GM21529 (cell line): Measurements from ENCODE around the gene ADAM15.

ENCODE experiments used
- ATAC-seq: cut with Tn5 transposase; IDR thresholded peaks from one replicate; pipeline ENCODE4 v1.9.1; 2021; ENCODE audit not compliant: unreplicated experiment

ADAM15 gene

DNA sequence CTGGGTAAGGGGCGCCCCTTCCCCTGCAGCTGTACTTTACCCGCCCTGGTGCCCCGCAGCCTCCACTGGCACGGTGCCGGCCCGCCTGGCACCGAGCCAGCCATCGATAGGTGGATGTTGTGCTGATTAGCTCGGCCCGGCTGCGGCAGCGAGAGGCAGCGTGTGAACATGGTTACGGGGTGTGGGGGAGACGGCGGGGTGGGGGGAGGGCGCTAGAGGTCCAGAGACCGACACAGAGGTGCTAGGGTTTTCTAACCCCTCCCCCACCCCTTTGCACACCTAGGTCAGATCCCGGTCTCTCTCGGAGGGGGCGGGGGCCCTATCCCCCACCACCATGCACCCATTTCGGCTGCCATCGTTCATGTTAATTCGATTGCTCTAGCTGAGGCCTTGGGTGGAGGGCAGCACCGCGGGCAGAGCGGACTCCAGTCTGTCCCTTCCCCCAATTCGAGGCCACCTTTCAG, 19.1 kb downstream of the ADAM15 start:
- no peak for ATAC-seq

DNA sequence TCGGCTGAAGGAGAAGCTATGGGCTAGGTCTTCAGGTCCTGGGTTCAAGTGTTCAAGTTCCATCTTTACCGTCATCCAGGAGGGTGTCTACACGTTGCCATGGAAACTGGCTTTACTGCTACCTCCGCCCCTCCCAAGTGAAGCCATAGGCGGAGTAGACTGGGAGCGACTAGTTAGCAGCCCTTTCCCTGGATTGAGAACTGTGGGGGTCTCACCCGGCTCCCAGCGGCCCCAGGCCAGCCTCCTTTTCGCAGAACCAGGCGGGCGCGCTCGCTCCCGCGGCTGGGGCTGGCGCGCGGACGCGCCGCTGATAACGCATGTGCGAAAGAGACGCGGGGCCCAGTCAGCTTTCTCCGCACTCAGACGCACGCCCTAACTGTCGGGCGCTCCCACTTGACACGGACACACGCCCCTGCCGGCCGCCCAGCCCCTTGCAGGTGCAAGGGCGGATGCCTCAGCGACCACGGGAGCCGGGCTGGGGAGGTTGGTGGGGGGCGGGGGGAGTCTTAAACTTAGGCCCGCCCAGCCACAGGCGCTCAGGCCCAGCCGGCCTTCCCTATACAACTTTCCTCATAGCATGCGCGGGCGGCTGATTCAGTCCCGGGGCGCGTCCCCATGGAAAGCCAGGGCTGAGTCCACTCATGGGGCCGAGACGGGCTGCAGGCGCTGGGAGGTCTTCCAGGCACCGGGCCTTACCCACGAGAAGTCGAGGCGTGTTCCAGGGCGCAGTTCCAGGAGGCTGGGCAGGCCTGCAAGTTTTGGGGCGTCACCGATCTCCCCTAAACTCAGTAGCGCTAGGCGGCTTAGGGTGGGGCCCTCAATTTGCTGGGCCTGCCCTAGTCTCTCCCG, 19.8 kb downstream of the ADAM15 start:
- ATAC-seq: peak; percentile 64

DNA sequence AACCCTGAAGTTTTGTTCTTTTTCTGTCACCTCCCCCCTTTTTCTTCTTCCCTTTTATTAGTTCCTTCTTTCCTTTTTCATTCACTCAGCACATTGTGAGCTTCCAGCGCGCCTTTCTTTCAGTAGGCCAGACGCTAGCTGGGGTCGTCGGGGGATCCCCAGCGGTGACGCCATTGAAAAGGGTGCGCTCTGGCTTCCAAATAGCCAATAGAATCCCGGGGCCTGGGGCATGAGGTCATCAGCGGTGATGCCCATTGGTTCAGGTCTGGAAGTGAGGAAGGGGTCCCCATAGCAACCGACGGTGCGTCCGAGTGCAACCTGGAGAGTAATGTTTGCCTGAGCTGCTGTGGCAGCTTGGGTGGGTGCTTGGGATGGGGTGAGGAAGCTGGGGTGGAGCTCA, 20.6 kb downstream of the ADAM15 start:
- no peak for ATAC-seq

DNA sequence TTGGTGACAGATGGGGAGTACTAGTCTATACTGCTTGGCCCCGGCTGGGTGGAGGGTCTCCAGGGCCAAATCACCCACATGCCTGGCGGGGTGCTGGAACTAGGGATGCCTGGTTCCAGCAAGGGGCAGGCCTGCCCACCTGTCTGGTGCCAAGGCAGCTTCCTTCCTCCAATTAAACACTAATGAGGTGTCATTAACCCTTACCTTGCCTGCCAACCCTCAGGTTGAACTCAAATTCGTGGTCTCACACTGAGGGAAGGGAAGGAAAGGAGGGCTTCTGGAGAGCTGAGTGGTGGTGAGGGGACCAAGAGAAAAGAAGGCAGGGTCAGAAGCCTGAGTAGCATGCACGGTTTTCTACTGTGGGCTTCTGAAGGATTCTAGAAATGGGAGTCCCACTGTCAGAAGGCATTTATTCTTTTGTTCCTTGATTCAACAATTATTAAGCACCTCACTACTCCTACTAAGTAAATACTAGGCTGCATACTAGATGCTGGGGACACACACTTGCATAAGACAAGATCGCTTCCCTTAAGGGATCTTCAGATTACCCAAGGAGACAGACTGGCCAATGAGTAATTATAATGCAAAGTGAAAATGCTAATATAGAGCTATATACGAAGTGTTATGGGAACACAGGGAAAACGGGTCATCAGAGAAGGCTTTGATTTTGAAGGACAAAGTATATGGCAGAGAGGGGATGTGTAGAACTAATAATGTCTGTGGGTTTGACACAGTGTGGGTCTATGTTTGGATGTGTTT, 21.6 kb downstream of the ADAM15 start:
- no peak for ATAC-seq

DNA sequence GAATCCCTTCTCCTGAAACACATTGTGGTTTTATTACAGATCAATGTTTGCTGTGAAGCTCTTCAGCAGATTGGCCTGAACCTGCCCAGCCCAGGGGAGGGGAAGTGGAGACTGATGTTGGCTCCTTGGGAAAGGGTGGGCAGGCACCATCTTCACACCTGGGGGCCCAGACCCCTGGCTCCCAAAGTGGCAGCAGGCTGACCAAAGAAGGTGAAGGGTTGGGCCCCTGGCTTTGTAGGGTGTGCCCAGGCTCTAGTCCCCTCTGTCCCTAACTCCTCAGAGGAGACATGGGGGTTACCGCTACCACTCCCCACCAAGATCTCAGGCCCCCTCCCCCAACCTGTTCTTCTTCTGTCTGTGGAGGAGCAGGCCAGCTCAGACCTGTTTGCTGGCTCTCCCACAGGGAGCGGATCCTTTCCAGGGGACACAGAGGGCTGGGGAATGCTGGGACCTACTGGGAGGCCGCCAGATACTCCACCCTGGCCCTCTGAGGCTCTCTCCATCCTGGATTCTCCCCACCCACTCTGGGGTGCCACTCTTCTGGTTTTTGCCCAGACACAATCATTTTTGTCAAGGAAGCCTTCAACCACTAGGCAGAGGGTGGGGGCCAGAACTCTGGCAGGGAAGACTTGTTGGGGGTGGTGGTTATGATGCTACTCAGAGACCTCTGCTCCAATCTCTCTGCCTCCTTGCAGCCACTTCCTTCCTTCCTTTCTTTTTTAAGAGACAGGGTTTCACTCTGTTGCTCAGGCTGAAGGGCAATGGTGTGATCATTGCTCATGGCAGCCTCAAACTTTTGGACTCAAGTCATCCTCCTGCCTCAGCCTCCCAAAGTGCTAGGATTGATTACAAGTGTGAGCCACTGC, 22.5 kb downstream of the ADAM15 start:
- ATAC-seq: no peak

DNA sequence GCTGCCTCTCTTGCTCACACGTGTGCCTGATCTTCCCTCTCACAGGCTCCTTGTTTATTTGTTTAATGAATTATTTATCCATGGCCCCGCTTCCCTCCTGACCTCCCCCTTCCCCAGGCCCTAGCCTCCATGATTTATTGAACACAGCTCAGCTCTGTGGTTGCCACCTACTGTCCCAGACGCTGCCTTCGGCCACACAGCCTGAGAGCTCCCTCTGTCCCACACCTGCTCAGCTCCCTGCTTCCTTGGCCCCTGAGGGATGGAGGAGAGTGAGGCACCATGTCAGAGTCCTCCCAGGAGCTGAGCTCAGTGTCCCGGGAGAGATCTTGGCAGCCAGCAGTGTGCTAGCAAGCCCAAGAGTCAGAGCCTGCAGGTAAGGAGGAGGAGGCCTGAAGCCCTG, 24.4 kb downstream of the ADAM15 start:
- no peak for ATAC-seq

DNA sequence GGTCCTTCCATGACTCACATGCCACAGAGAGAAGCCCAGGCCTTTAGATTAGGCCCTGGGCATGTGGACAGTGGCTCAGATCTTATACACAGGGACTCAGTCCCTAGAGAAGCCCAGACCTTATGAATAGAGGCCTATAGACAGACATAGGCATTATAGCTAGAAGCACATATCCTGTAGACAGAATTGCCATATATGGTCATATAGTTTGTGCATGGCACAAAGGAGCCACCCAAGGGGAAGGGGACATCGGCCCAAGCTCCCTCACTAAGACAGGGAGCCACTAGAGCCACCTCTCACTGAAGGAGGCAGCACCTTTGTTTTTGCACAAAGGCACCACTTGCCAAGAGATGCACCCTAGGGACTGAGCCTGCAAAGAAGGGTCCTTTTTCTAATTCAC, 25.3 kb downstream of the ADAM15 start:
- ATAC-seq: no peak

DNA sequence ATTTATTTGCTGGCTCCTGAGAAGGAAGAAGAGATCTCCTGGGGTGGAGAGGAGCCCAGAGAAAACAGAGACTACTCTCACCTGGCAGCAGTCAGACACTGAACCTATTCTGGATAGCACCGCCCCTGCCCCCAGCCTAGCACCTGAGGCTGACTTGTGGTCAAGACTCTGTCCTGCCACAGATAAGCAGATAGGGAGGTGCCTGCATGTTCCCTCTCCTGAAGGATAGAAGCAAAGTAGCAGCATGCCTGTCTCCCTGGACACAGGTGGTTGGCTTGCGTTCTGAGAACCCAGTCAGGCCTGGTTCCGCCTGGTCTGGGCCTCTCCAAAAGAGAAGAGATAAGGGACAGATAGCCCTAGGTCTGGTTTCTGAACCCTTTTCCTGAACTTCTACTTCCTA, 26.2 kb downstream of the ADAM15 start:
- no peak for ATAC-seq

DNA sequence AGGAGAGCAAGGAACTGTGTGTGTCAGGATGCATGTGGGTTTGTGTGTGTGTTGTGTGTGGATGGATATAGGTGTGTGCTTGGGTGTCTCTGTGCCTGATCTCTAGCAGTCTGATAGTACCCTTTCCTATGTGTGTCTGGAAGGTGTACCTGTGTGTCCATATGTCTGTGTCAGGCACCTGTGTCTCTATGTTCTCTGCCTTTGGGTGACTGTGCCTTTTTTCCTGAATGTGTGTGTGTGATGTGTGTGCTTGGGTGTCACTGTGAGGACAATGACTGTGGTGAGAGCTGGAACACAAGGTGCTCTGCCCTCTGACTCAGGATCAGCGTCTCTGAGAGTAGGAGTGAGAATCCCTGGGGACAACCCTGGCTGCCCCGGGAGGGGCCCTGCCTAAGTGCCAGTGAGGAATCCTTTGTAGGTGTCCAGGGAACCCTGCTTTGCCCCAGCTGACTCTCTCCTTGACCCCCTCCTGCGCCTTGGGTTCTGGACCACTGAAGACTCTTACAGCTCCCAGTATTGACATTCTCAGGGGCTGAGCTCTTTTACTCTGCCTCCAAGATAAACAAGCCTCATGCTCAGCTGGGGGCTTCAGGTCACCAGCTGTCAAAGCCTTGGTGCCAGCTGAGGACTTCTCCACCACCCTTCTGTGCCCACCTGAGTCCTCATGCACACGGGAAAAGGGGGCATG, 26.8 kb downstream of the ADAM15 start:
- no peak for ATAC-seq

DNA sequence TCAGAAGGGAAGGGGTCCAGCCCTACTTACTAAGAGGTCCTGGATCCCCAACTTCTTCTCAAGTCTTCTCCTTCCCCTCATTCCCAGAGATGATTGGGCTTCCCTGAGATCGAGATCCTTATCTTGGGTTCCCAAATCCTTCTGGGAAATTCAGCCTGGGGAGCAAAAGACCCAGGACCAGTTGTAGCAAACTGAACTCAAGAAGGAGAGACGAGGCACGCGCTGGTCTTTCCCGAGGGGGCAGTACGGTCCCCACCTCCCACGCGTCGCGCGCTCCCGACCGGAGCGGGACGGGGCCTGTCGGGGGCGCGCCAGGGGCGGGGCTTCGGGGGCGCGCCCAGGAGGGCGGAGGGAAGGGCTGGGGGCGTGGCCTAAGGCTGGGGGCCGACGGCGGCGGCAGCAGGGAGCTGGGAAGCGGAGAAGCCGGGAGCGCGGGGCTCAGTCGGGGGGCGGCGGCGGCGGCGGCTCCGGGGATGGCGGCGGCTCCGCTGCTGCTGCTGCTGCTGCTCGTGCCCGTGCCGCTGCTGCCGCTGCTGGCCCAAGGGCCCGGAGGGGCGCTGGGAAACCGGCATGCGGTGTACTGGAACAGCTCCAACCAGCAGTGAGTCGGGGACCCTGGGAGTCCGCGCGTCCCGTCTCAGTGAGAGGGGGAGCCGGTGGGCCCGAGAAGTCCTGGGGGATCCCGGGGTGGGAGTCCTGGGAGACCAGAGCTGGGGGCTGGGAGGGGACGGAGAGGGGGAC, 27.5 kb downstream of the ADAM15 start, which contains the start of gene EFNA3:
TSS of gene EFNA3 (plus strand) at position 369 of the 741 bp plus-strand sequence. CDS start at position 474, 105 bp downstream.
- ATAC-seq: no peak

DNA sequence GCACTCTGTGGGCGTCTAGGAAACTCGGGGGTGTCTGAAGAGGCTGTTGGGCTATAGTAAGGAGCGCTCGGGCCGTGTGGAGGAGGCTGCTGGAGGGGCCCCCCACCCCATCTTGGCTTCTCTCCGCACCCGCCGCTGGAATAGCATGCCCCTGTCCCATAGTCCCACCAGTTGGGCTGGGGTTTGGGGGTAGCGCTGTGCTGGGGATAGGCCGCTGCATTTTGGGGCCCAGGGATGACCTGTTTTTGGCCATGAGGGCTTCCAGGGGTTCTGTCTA, 28.0 kb downstream of the ADAM15 start:
- ATAC-seq: no peak

DNA sequence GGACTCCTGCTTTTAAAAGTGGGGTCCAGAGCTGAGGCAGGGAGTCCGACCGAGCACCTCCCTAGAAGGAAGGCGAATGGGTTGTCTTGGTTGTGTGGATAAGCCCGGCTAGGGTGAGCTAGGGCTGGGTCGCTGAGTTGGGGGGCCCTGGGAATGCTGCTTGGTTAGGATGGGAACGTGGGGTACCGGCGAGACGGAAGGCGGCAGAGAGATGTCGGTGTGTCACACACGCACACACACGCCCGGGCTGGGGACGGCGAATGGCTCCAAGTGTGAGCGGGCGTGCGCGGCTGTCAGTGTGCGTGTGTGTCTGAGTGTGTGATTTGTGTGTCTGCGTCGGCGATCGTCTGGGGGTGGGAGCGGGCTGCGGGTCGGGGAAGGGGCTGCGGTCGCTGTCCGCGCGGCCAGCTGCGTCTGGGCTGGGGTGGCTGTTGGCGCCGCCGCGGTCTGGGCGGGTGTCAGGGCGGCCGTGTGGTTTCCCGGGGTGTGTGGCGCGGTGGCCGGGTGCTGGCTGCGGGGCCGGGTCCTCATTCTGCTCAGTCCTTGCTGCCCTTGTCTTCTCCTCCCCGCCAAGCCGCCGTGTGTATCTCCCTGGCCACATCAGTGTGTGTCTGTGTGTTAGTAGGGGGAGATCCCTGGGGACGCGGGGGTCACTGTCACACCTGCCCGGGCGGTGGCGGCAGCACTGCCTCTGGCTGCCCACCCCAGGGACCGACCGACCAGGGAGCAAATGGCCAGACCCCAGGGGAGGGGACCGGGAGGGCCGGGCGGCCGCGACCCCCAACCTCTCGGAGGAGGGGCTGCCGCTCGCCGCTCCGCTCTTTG, 28.6 kb downstream of the ADAM15 start:
- ATAC-seq: no peak

DNA sequence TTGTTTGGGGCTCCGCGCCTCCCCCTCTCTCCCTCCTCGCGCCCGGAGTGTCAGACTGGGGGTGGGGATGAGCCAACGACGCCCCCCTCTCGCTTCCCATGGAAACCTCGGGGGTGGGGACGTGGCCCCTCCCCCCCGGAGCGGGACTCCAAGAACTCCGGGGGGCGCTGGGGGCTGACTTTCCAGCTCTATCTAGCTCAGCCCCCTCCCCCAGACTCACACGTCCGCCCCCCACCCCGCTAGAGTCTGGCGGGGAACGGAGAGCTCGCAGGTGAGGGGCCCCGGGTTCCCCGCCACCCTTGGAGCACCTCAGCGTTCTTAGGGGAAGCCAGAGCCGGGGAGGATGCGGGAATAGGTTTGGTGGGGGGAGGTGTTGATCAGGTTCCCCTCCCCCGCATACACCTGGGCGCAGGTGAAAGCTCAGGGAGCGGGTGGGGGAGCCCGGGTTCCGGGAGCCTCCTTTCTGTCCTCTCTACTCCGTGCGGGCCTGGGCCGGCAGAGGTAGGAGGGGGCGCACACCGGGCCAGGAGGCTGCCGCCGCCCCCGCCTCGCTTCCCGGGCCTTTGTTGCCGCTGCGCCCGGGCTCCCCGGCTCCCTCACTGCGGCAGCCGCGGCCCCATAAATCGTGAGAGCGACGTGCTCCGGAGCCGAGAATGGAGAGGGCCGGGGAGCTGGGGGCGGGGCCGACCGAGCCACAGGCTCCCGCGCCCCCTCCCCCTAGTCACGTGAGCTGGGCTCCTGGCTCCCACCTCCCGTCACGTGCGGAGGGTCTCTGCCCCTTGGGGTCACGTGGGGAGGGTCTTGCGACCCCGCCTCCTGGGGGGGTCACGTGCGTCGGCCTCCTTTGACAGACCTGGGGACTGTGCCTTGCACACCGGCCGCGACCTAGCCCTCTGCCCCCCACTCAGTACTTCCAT, 29.5 kb downstream of the ADAM15 start:
- ATAC-seq: no peak

DNA sequence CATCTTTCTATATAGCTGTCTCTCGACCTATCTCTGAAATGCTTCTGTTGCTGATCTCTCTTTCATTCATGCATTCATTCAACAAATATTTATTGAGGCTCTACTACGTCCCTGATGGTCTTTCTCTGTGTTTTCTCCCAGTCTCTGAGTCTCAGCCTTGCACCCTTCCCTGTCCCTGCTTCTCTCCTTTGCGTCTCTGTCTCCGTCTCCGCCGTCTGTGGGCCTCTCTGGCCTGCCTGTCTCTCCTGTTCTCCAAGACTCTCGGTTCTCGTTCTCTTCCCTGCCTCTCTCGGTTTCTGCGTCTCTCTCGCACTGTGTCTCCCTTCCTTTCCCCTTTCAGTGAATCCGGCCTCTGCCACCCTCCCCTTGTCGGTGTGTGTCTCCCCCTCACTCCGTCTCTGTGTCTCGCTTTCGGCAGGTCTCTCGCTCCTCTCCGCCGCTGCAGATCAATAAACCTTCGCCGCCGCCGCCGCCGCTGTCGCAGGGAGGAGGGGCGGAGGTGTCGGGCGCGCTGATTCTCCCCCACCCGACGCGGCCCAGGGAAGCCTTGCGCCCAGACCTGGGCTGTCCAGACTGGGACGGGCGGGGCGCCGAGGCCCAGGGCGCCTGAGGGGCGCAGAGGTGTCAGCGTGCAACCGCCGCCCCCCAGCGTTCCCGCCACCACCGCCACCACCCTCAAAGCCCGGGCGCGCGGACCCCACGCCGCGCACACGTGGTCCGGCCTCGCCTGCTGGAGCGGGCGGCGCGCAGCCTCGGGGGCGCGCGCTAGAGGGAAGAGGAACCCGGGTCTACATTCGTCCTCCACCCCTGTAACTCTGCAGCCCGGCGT, 30.6 kb downstream of the ADAM15 start:
- ATAC-seq: no peak

DNA sequence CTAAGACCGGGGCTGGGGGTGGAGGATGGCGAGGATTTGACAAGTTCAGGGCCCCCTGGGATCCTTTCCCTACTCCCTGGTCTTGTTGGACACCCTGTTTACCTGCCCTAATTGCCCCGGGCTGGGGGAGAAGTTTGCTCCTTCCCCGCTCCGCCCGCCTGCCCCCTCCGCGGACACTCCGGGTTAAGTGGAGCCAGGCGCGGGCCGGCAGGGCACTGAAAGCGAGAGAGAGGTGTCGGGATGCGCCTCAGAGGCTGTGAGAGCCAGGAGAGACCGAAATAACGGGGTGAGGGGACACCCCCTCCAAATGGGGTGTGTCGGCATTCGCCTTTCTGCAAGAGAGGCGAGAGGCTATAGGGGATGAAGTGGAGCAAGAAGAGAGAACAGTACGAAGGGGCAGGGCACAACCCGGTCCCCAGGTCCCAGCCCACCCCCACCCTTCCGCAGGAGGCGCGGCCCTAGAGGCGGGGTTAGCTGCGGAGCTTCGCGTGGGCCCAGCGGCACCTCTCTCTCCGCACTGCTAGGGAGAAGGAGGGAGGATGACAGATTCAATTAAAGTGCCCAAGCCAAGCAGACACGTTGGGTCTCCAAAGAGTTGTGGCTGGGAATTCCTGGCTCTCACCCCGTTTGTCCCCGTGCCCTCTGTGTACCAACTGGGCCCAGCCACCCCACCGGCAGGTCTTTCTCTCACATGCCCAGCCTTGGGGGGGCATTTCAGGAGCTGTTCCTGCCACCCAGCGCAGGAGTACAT, 31.4 kb downstream of the ADAM15 start:
- ATAC-seq: no peak

DNA sequence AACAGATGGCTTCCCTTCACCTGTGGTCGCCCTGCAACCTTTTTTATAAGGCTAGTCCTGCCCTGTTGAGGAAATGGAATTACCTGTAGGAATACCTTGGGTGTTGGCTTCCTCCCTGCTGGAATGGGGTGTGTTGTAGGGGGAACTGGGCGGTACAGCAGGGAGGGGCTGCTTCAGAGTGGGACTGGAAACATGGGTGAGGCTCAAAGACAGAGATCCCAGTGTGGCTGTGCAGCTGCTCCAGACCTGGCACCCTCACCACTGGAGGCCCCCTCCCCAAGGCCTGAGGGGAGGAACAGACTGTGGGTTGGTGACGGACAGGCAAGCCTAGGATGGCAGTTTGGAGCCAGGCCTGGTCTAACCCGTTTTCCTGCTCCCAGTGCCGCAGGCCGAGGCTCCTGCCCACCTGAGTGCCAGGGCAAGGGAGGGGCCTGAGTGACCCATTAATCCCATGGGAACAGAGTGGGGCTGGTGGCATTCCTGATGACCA, 32.0 kb downstream of the ADAM15 start:
- ATAC-seq: no peak
